ENCODE measurements around the gene PSMA1.

- TF ChIP-seq CTCF (conservative IDR thresholded peaks at IDR 0.05; ENCODE audit: low read depth, low read length) (no peak), EZH2phosphoT487 (IDR thresholded peaks at IDR 0.05; ENCODE audit: borderline replicate concordance, low read length) (no peak), EZH2 (IDR thresholded peaks at IDR 0.05; ENCODE audit: low read length, unreplicated experiment) (no peak)
These were observed 34.8 kb upstream of the PSMA1 start for GRCh38 chr11:14554959-14555358.

Data from PC-3 (cell line).